HEK293 (cell line): ENCODE results near the gene ADAMTS2.

Source experiments
- REPIN1 ChIP-seq: fragments of 450-650 bp; formaldehyde crosslinking; IDR thresholded peaks from 2 replicates; pipeline ENCODE4 v1.5.1; 2017; ENCODE audit warnings: missing biosample characterization, missing genetic modification characterization, low read depth
- ZNF830 ChIP-seq: fragments of 450-650 bp; IDR thresholded peaks from 2 replicates; pipeline ENCODE4 v1.5.0; 2018; ENCODE audit warnings: missing biosample characterization, missing genetic modification characterization, low read depth, mild to moderate bottlenecking, moderate library complexity

DNA sequence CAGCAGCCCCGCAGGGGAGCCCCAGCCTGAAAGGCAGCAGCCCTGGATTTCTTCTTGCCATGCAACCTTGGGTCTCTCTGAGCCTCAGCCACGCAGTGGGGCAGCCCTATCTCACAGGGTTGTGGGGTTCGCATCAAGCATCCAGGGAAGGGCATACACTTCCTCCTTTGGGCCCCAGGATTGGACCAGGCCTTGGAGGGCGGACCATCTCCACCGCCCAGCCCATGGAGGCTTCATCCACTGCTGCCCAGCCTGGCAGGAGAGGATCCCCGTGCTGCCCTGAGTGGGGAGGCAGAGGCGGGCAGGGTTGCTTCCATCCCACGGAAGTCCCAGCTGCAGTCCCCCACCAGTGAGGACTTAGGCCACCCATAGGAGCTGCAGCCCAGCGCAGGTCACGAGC, 5.3 kb downstream of the ADAMTS2 start:
- no peak for TF ChIP-seq ZNF830 (tag by site-specific recombination)
- TF ChIP-seq REPIN1 (tag by site-specific recombination), result no peak
